HEK293 (cell line): ENCODE measurements around the gene CYTL1.

Experiments
- SETDB1 ChIP-seq: IDR thresholded peaks from one replicate; pipeline ENCODE4 v1.6.1; 2017; ENCODE audit warnings: mild to moderate bottlenecking, low read length, moderate library complexity, mixed read lengths; ENCODE audit not compliant: insufficient read length
- TF ChIP-seq, protein P1 (sequence below): fragments of 450-650 bp; formaldehyde crosslinking; IDR thresholded peaks from 2 replicates; pipeline ENCODE4 v1.5.1; 2016; ENCODE audit warnings: missing biosample characterization, missing genetic modification characterization
- TF ChIP-seq, protein P2 (sequence below): fragments of 450-650 bp; formaldehyde crosslinking; IDR thresholded peaks from 2 replicates; pipeline ENCODE4 v1.5.1; 2016; ENCODE audit warnings: missing biosample characterization, missing genetic modification characterization

DNA sequence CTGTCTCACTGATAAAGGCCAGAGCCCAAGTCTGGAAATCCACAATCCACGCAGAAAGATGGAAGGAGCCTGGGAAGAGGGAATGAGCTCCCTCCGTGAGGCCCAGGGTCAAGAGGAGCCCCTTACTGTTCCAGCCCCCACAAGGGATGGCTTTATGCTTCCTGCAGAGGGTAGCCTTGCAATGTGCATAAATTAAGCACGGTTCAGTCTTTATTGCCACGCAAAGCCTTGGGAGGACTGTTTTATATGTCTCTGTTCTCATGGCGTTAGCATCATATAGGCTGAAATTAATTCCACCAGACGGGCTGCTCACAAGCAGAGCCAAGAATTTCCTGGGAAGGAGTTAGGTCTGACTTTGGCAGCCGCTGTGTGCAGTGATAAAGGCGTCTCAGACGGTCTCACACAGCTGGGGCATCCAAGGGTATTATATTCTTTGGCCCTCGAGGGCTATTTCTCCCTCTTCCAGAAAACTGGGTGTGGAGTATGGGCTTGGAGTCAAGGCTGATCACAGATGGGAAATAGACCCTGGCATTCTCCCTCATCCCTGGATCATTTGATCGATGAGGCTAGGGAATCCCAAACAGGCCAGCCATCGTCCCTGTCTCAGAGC is 38.5 kb downstream of the CYTL1 start:
- no peak for TF ChIP-seq SETDB1
- TF ChIP-seq, protein P1, sequence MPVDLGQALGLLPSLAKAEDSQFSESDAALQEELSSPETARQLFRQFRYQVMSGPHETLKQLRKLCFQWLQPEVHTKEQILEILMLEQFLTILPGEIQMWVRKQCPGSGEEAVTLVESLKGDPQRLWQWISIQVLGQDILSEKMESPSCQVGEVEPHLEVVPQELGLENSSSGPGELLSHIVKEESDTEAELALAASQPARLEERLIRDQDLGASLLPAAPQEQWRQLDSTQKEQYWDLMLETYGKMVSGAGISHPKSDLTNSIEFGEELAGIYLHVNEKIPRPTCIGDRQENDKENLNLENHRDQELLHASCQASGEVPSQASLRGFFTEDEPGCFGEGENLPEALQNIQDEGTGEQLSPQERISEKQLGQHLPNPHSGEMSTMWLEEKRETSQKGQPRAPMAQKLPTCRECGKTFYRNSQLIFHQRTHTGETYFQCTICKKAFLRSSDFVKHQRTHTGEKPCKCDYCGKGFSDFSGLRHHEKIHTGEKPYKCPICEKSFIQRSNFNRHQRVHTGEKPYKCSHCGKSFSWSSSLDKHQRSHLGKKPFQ (tag by site-specific recombination): no peak
- TF ChIP-seq, protein P2, sequence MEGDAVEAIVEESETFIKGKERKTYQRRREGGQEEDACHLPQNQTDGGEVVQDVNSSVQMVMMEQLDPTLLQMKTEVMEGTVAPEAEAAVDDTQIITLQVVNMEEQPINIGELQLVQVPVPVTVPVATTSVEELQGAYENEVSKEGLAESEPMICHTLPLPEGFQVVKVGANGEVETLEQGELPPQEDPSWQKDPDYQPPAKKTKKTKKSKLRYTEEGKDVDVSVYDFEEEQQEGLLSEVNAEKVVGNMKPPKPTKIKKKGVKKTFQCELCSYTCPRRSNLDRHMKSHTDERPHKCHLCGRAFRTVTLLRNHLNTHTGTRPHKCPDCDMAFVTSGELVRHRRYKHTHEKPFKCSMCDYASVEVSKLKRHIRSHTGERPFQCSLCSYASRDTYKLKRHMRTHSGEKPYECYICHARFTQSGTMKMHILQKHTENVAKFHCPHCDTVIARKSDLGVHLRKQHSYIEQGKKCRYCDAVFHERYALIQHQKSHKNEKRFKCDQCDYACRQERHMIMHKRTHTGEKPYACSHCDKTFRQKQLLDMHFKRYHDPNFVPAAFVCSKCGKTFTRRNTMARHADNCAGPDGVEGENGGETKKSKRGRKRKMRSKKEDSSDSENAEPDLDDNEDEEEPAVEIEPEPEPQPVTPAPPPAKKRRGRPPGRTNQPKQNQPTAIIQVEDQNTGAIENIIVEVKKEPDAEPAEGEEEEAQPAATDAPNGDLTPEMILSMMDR (tag by site-specific recombination): no peak
